ENCODE data around the gene MACF1.

- no peak for TF ChIP-seq CTCF (IDR thresholded peaks at IDR 0.05)
- no peak for TF ChIP-seq POLR2A (IDR thresholded peaks at IDR 0.05)
Measured at GRCh38 chr1:39440856-39441255, 236.4 kb downstream of the MACF1 start.

Data from prostate gland (tissue), 2 donors.